Measurements from ENCODE around the gene CHST4.
A peak's percentile ranks its signal among the peaks of the same experiment; 100 is the strongest.

- TF ChIP-seq POLR2AphosphoS5 (IDR thresholded peaks at IDR 0.05) (no peak), EP300 (IDR thresholded peaks at IDR 0.05) (no peak), POLR2A (IDR thresholded peaks at IDR 0.05) (no peak)
- TF ChIP-seq, protein P1, sequence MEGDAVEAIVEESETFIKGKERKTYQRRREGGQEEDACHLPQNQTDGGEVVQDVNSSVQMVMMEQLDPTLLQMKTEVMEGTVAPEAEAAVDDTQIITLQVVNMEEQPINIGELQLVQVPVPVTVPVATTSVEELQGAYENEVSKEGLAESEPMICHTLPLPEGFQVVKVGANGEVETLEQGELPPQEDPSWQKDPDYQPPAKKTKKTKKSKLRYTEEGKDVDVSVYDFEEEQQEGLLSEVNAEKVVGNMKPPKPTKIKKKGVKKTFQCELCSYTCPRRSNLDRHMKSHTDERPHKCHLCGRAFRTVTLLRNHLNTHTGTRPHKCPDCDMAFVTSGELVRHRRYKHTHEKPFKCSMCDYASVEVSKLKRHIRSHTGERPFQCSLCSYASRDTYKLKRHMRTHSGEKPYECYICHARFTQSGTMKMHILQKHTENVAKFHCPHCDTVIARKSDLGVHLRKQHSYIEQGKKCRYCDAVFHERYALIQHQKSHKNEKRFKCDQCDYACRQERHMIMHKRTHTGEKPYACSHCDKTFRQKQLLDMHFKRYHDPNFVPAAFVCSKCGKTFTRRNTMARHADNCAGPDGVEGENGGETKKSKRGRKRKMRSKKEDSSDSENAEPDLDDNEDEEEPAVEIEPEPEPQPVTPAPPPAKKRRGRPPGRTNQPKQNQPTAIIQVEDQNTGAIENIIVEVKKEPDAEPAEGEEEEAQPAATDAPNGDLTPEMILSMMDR (IDR thresholded peaks at IDR 0.05): peak in 2 of 7 experiments; percentile 16 to 25
Measured at GRCh38 chr16:71537643-71538042, 11.4 kb downstream of the CHST4 start.

Measured in stomach (tissue), 4 donors.